ENCODE data around the gene SPATA45. TPM values are rescaled to one million over a fixed set of nuclear protein-coding genes. Genes with fewer than 3 reads are reported as not detected.
A peak's percentile ranks its signal among the peaks of the same experiment; 100 is the strongest.

The SPATA45 gene
- total and polyA plus RNA-seq, 2 of the 13 experiments (the other 11 are each of a cell fraction or from before 2014, with no cell fraction given), result 0.17 to 0.64 TPM

DNA sequence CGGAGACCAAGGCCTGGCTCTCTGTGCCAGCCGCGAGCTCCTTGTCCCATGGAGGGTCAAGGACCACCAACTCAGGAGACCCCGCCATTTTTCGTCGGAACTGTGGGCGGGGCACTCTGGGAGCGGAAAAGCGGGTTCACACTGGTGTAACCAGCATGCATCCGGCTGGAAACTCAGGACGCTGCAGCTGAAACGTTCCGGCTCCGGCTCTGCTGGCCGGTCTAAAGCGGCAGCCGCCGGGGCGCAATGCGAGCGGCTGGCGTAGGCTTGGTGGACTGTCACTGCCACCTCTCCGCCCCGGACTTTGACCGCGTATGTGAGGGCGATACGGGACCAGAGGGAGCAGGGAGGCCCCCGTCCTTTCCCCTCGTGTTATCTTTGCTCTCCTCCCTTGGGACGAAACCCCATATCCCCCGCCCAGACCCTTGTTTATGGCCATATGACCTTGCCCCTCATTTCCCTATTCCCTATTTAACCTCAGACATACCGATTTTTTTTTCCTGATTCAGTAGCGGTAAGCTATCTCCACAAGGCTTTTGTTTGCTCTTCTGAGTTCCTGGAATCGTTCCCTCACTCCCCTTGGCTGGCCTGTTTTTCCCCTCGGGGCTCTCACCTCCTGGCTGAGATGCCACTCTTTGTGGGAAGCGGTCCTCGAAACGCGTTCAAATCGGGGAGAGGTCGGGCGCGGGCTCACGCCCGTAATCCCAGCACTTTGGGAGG is 55.6 kb downstream of the SPATA45 start, which contains the start of the genes NSL1 and TATDN3 (continued):
- TF ChIP-seq, protein P1, sequence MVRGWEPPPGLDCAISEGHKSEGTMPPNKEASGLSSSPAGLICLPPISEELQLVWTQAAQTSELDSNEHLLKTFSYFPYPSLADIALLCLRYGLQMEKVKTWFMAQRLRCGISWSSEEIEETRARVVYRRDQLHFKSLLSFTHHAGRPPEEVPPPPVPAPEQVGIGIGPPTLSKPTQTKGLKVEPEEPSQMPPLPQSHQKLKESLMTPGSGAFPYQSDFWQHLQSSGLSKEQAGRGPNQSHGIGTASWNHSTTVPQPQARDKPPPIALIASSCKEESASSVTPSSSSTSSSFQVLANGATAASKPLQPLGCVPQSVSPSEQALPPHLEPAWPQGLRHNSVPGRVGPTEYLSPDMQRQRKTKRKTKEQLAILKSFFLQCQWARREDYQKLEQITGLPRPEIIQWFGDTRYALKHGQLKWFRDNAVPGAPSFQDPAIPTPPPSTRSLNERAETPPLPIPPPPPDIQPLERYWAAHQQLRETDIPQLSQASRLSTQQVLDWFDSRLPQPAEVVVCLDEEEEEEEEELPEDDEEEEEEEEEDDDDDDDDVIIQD (CRISPR knock-in tag; IDR thresholded peaks at IDR 0.05; ENCODE audit: low read depth), result peak; percentile 87
- TF ChIP-seq ZNF430 (CRISPR knock-in tag; IDR thresholded peaks at IDR 0.05) (peak; percentile 95), RBM39 (IDR thresholded peaks at IDR 0.05; ENCODE audit: low read depth, low read length, poor library complexity, severe bottlenecking) (peak; percentile 89), ZFP36 (IDR thresholded peaks at IDR 0.05; ENCODE audit: borderline replicate concordance, low read depth, low read length, partially characterized antibody) (no peak), ZFX (CRISPR knock-in tag; IDR thresholded peaks at IDR 0.05; ENCODE audit: low read depth) (peak; percentile 78), CBX2 (IDR thresholded peaks at IDR 0.05; ENCODE audit: low read depth, low read length) (no peak), CBX2 (CRISPR knock-in tag; IDR thresholded peaks at IDR 0.05; ENCODE audit: low read depth) (no peak), ZSCAN25 (CRISPR knock-in tag; IDR thresholded peaks at IDR 0.05) (no peak), ZSCAN22 (CRISPR knock-in tag; IDR thresholded peaks at IDR 0.05) (peak; percentile 72; the same call in 1 of the 2 replicates), ZNF709 (CRISPR knock-in tag; IDR thresholded peaks at IDR 0.05) (peak; percentile 95), SATB2 (CRISPR knock-in tag; IDR thresholded peaks at IDR 0.05) (peak; percentile 40; the same call in 1 of the 2 replicates), ZNF441 (CRISPR knock-in tag; IDR thresholded peaks at IDR 0.05; ENCODE audit: borderline replicate concordance) (peak; percentile 90), KDM5A (IDR thresholded peaks at IDR 0.05; ENCODE audit: borderline replicate concordance, low read length) (peak; percentile 99), ZNF652 (CRISPR knock-in tag; IDR thresholded peaks at IDR 0.05; ENCODE audit: borderline replicate concordance, low read depth) (peak; percentile 69; the same call in 1 of the 2 replicates), FOSL2 (CRISPR knock-in tag; IDR thresholded peaks at IDR 0.05) (peak; percentile 78), ZNF563 (CRISPR knock-in tag; IDR thresholded peaks at IDR 0.05) (peak; percentile 98), KLF12 (CRISPR knock-in tag; IDR thresholded peaks at IDR 0.05; ENCODE audit: borderline replicate concordance) (peak; percentile 97), ZNF703 (CRISPR knock-in tag; IDR thresholded peaks at IDR 0.05; ENCODE audit: borderline replicate concordance) (peak; percentile 90; the same call in 1 of the 2 replicates)
- TF ChIP-seq, protein P2, sequence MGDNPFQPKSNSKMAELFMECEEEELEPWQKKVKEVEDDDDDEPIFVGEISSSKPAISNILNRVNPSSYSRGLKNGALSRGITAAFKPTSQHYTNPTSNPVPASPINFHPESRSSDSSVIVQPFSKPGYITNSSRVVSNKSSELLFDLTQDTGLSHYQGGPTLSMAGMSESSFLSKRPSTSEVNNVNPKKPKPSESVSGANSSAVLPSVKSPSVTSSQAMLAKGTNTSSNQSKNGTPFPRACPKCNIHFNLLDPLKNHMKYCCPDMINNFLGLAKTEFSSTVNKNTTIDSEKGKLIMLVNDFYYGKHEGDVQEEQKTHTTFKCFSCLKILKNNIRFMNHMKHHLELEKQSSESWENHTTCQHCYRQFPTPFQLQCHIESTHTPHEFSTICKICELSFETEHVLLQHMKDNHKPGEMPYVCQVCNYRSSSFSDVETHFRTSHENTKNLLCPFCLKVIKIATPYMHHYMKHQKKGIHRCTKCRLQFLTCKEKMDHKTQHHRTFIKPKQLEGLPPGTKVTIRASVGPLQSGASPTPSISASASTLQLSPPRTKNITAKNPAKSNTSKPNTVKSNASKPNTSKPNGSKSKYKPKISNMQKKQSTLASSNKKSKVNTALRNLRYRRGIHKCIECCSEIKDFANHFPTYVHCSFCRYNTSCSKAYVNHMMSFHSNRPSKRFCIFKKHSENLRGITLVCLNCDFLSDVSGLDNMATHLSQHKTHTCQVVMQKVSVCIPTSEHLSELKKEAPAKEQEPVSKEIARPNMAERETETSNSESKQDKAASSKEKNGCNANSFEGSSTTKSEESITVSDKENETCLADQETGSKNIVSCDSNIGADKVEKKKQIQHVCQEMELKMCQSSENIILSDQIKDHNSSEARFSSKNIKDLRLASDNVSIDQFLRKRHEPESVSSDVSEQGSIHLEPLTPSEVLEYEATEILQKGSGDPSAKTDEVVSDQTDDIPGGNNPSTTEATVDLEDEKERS (CRISPR knock-in tag; IDR thresholded peaks at IDR 0.05), result peak; percentile 98
- TF ChIP-seq, protein P3, sequence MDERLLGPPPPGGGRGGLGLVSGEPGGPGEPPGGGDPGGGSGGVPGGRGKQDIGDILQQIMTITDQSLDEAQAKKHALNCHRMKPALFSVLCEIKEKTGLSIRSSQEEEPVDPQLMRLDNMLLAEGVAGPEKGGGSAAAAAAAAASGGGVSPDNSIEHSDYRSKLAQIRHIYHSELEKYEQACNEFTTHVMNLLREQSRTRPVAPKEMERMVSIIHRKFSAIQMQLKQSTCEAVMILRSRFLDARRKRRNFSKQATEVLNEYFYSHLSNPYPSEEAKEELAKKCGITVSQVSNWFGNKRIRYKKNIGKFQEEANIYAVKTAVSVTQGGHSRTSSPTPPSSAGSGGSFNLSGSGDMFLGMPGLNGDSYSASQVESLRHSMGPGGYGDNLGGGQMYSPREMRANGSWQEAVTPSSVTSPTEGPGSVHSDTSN (CRISPR knock-in tag; IDR thresholded peaks at IDR 0.05), result no peak
- TF ChIP-seq, protein P4, sequence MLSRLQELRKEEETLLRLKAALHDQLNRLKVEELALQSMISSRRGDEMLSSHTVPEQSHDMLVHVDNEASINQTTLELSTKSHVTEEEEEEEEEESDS (CRISPR knock-in tag; IDR thresholded peaks at IDR 0.05; ENCODE audit: borderline replicate concordance), result no peak
- TF ChIP-seq, protein P5, sequence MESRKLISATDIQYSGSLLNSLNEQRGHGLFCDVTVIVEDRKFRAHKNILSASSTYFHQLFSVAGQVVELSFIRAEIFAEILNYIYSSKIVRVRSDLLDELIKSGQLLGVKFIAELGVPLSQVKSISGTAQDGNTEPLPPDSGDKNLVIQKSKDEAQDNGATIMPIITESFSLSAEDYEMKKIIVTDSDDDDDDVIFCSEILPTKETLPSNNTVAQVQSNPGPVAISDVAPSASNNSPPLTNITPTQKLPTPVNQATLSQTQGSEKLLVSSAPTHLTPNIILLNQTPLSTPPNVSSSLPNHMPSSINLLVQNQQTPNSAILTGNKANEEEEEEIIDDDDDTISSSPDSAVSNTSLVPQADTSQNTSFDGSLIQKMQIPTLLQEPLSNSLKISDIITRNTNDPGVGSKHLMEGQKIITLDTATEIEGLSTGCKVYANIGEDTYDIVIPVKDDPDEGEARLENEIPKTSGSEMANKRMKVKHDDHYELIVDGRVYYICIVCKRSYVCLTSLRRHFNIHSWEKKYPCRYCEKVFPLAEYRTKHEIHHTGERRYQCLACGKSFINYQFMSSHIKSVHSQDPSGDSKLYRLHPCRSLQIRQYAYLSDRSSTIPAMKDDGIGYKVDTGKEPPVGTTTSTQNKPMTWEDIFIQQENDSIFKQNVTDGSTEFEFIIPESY (CRISPR knock-in tag; IDR thresholded peaks at IDR 0.05), result peak; percentile 80; the same call in 1 of the 2 replicates

All from HepG2 (cell line).